GM21786 (cell line): Measurements from ENCODE around the gene MT4.
A peak's percentile ranks its signal among the peaks of the same experiment; 100 is the strongest.
"Not testable (repeated sequence)": the region's sequence is repeated elsewhere in the genome, so short reads cannot be mapped to it uniquely, and the experiment has no call there.

Experiments used
- ATAC-seq: cut with Tn5 transposase; IDR thresholded peaks from one replicate; pipeline ENCODE4 v1.9.1; 2021; ENCODE audit not compliant: unreplicated experiment

Gene MT4

DNA sequence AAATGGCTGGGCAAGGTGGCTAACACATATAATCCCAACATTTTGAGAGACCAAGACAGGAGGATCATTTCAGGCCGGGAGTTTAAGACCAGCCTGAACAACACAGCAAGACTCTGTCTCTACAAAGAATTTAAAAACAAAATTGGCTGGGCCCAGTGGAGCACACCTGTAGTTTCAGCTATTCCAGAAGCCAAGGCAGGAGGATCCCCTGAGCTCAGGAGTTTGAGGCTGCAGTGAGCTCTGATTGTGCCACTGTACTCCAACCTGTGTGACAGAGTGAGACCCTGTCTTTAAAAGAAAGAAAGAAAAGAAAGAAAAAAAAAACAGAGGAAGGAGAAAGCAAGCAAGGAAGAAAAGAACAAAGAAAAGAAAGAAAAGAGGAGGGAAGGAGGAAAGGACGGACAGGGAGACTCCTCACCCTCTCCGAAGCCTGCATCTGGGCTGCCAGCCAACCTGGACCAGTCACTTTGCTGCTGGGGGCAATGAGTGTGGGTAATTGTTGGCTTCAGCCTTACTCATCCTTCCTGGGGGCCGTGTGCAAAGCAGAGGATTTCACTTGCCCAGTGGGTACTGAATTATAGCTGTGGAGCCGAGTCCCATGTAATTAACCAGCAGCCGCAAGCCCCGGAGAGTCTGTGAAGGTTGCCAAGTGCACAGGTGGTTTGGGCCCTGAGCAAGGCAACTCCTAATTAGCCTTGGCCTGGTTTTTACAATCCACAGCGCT is 6.7 kb upstream of the MT4 start:
- no peak for ATAC-seq

DNA sequence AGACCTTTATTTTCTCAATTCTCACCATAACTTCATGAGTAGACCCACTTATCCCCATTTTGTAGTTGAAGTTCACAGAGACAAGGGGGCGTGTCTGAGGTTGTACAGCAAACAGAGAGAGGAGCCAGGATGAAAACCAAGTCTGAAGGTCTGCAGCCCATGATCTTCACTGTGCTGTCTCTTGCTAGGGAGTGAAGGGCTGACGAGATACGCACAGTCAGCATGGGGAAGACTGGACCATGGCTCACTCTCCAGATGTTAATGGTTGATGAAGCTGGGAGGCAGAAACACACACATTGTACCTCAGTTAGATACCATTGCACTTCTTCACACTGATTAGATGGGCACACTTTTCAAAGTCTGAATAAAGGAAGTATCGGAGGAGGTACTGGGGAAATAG is 5.8 kb upstream of the MT4 start:
- no peak for ATAC-seq

DNA sequence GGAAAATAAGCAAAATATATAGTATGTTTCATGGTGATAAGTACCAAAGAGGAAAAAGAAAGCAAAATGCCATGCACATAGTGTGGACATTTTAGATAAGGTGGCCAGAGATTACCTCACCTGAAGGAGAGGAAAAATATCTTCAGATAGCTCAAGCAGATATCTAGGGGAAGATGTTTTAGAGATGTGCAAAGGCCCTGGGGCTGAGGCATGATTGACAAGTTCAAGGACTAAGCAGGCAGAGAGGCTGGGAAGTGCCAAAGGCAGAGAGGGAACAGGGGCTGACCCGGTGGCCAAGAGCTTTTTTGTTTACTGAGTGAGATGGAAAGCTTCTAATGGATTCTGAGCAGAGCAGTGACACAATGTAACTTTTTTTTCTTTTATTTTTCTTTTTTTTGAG is 4.4 kb upstream of the MT4 start:
- no peak for ATAC-seq

DNA sequence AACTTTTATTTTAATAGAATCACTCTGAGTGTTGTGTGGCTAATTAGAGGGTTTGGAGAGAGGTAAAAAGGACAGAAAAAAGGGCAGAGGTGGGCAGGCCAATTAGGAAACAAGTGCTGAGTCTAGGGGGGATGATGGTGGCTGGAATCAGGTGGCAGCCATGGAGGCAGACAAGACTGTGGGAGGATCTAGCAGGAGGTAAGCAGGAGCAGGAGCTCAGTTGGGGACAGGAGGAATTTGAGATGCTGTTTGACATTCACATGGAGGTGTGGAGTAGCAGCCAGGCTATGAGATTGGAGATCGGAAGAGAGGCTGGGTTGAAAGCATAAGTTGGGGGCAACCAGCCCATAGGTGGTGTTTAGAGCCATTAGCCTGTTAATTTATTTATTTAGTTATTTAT is 3.7 kb upstream of the MT4 start:
- no peak for ATAC-seq

DNA sequence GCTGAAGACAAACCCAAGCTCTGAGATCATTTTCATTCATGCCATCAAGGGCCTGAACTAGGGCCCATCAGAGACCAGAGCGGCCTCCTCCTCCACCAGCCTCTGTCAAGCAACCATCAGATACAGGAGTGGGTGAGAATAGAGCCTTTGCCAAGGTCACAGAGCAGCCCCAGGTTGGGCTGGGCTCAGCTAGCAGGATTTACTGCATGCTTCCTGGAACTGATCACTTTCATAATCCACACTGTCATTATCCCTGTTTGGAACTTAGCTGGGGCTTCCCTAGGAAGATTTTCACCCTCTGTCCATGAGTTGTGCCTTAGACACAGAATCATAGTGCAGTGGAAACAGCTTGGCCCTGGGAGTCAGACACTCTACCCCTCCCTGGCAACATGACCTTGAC is 5.1 kb downstream of the MT4 start:
- no peak for ATAC-seq

DNA sequence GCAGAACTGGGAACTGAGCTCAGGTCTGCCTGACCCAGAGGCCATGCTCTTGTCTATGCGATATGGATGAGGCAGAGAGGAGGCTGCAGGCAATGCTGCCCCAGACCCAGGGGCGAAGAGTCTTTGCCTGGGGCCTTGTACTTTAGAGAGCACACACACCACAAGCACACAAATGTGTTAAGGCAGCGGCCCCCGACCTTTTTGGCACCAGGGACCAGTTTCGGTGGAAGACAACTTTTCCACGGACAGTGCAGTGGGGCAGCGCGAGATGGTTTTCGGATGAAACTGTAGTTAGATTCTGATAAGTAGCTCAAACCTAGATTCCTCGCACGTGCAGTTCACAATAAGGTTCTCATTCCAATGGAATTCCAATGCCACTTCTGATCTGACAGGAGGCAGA is 6.7 kb downstream of the MT4 start:
- no peak for ATAC-seq

DNA sequence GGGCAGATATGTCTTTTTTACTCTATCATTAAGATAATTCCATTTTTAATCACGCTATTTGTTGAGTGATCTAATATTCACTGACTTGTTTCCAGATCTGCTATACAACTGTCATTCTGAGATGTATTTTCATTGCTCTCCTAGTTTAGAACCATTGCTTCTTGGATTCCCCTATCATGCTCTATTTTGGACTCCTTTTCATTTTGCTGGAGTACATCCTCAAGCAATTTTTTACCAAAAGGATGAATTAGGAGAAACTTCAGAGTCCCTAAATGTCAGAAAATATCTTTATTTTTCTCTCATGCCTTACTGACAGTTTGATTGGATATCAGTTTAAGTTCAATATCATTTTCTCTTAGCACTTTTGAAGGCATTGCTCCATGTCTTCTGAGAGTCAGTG is 9.8 kb downstream of the MT4 start:
- no peak for ATAC-seq

DNA sequence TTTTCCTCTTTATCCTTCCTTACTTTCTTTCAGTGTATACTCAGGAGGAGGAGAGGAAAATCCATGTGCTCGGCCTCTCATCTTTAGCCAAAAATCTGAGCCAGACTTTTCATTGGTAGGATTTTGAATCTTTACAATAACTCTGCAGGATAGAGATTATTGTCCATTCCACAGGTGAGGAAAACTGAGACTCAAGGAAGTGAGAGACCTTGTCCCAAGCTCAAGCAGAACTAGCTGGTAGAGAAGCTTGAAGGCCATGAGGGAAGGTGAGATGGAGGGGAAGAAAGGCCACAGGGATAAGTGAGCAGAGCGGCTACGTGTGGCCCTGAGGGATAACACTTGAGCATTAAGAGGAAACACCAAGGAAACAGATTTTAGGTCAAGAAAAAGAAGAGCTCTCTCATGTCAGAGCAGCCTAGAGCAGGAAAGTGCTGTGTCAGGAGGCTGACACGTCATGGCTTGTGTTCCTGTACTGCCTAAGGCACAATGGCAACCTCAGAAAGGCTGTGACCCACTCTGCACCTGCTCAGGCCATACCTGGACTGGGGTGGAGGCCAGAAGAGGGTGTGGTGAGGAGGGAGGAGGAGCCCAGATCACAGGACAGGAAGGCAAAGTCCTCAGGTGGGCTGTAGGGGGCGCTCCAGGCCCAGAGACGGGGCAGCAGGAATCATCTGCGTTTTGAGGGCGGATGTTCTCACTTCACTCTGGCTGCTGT is 11.9 kb downstream of the MT4 start:
- ATAC-seq = peak; percentile 75

DNA sequence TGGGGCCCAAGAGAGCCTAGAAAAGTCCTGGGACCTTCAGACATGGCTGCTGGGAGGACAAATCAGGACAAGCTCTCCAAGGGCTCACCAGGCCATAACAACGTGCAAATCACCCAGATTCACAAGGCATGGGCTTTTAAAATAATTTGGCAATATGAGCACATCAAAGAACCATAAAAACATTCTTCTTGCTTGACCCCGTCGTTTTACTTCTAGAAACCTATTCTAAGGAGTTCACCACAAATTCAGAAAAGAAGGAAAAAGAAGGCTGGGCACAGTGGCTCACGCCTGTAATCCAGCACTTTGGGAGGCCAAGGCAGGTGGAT is 12.4 kb downstream of the MT4 start:
- ATAC-seq = no peak

DNA sequence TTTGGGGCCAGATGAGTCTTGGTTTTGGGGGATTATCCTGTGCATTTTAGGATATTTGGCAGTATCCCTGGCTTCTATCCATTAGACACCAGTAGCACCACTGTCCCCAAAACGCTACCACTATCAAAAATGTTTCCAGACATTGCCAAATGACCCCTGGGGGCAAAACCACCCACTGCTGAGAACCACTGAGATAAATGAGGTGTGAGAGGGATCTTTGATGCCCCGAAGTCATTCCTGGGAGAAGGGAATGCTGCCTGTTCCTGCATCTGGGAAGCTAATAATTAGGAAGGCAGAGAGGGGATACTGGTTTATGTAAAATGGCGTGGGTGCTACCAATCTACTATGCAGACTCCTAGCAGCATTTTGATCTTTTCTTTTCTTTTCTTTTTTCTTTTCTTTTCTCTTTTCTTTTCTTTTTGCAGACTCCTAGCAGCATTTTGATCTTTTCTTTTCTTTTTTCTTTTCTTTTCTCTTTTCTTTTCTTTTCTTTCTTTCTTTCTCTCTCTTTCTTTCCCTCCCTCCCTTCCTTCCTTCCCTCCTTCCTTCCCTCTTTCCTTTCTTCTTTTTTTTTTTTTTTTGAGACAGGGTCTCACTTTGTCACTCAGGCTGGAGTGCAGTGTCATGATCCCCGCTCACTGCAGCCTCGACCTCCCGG is 15.6 kb downstream of the MT4 start:
- ATAC-seq = no peak

DNA sequence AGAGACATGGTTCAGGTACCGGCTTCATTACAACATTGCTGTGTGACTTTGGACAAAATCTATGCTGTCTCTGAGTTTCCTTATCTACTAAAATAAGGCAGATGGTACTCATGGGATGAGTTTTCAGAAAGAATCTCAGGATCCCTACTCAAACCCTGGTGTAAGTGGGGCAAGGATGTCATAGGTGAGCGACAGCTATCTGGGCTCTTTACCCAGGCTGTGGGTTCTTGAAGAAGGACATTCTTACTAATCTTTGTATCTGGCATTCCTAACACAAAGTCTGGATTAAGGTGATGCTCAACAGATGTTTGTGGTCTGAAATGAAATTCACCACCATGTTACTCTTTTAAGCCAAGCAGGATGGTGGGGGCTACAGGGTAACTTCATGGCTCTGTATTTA is 18.0 kb downstream of the MT4 start:
- not testable (repeated sequence) for ATAC-seq

DNA sequence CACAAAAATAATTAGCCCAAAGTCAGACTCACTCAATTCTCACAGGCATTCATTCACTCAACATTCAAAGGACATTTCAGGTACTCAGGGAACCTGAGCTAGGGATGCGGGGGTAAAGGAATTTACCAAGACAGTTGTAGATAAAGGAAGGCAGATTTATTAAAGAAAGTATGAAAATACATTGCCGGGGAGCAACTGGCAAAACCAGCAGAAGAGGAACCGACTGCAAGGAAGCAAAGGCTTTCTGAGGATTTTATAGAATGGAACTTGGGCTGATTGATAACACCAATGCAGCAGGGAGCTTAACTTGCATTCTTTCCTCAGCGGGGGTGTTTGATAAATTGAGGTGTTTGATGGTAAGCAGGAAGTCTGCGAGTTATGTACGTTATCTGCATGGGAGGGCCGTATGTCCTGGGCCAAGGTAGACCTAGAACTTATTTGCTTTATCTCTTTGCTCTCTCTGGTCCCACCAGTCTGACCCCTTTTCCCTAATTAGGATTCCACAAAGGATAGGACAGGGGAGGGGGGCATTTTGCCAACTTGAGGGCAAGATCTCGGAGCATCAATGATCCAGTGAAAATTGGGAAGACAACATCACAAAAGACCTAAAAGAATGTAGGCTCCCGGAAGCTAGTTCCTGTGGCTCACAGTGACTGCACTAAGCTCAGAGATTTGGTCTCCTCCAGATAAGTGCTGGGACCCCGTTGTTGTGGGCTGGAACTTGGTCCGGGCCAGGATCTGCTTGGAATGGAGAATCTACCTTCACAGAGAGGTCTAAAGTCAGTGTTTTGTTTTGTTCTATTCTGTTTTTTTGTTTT is 18.7 kb downstream of the MT4 start:
- ATAC-seq = no peak

DNA sequence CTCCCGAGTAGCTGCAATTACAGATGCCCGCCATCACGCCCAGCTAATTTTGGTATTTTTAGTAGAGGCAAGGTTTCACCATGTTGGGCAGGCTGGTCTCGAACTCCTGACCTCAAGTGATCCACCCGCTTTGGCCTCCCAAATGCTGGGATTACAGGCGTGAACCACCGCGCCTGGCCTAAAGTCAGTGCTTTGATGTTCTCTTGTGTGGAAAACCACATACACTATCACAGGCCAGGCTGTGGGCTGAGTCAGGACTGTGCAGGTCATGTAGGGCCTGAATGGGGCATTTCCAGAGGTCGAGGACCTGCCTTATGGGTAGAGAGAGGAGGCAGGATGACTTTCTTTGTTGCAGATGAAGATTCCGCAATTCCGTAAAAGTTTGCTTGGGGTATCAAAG is 19.4 kb downstream of the MT4 start:
- ATAC-seq = no peak

DNA sequence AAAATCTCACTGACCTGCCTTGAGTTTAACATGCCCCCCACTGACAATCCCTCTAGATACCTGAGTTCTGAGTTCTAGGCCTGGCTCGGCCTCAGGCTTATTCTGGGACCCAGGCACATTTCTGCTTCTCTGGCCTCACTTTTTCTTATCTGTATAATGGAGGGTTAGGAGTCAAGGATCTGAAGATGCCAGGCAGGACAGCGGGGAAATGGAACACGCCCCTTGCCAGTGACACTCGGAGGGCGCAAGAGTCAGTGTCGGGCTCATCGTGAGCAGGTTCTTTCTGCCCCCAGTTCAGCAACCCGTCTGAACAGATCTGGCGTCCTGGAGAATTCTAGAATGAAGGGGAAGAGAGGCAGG is 23.9 kb downstream of the MT4 start:
- no peak for ATAC-seq

DNA sequence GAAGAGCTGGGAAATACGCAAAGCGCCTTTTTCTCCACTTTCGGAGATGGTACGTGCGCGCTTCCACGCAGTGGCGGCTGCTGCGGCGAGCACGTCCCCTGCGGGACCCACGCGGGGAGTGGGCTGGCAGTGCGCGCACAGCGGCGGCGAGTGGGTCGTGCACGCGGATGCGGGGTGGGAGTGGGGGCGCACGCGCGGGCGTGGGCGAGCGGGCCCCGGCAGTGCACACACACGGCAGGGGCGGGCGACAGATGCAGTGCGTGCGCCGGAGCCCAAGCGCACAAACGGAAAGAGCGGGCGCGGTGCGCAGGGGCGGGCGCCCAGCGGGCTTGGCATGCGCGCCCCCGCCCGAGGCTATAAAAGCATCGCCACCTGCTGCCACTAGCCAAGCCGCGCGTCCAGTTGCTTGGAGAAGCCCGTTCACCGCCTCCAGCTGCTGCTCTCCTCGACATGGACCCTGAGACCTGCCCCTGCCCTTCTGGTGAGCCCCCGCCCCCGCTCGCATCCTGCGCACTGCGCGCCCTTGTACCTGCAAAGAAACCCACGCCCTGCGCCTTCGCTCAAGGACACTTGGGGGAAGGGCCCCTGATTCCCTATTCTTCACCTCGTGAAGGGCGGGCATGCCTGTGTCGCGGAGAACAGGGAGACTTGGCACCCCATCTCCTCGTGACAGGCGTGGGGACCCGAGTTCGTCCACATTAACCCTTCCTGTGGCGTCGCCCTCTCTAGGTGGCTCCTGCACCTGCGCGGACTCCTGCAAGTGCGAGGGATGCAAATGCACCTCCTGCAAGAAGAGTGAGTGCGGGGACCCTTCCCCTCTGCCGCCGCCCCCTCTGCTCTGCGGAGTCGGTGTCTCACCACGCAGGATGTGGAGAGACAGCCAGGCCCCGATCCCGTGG is 24.5 kb downstream of the MT4 start, which contains the start of gene MT3:
Gene MT3 (plus strand): TSS at position 388 of the 899 bp plus-strand sequence. CDS start 63 bp downstream, at position 451.
- ATAC-seq = no peak

DNA sequence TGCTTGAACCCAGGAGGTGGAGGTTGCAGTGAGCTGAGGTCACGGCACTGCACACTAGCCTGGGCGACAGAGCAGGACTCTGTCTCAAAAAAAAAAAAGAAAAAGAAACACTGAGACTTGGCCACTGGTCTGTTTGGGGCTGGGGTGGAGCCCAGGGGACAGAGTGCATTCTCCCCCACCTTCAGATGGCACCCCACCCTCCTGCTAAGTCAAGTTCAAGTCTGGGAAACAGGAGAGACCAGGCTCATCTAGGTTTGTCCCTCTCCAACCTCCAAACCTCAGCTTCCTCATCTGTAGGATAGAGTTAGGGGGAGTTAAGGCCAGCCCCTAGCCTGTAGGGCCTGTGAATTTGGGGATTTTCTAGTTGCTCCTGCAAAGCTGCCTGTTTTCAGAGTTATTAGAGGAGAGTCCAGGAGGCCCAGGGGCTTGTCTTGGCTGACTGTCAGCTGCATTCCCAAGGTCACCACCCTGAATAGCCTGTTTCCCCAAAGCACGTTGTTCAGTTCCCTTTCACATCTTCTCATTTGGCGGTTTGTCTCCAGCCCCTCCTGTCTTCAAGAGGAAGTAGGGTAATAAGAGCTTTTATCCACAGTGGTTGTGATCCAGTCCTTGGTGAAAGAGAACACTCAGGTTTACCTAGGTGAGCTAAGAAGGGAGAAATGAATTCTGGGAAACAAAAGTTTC is 26.6 kb downstream of the MT4 start:
- ATAC-seq = no peak

DNA sequence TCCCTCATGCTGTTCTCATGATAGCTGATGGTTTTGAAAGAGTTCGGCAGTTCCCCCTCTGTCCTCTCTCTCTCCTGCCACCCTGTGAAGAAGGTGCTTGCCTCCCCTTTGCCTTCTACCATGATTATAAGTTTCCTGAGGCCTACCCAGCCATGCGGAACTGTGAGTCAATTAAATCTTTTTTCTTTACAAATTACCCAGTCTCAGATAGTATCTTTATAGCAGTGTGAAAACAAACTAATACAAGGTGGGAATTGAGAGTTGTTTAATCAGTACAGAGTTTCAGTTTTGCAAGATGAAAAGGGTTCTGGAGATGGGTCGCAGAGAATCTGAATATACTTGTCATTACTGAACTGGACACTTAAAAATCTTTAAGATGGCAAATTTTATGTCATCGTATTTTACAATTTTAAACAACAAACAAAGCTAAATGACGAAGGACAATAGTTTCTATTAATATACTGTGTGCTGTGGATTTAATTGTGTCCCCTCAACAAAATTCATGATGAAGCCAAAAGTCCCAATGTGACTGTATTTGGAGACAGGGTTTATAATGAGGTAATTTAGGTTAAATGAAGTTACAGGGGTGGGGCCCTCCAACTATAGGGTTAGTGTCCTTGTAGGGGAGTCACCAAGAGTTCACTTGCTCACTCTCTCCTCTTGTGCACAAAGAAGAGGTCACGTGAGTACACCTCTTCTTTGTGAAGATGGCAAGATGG is 28.9 kb downstream of the MT4 start:
- no peak for ATAC-seq

DNA sequence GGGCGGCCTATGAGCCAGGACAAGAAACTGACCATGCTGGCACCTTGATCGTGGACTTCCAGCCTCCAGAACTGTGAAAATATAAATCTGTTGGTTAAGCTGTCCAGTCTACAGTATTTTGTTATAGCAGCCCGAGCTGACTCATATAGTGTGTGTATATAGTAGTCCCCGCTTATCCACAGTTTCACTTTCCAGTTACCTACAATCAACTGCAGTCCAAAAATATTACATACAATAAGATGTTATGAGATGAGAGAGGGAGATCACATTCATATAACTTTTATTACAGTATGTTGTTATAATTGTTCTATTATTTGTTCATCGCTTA is 29.4 kb downstream of the MT4 start:
- ATAC-seq = no peak

DNA sequence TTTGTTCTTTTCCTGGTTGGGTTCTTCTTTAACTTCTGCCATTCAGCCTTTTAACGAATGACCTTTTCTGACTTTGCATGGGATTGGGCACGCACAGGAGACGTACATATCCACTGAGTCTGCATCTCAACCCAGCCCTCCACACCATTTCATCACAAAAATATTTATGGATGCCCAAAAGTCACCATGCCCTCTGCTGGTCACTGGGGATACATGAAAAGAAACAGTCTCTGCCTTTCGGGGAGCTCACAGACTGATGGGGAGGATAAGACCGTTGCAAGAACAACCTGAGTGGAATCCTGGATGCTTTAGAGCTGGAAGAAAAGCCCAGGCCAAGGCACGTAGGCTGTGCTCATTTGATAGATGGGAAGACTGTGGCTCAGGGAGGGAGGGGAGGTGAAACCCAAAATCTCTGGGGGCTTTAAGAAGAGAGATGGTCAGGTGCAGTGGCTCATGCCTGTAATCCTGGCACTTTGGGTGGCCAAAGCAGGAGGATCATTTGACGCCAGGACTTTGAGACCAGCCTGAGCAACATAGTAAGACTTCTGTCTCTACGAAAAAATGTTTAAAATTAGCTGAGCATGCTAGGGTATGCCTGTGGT is 35.6 kb downstream of the MT4 start:
- ATAC-seq = no peak
